NCI-H1092 (cell line): ENCODE results near the gene AIPL1.

Source experiments
- DNase-seq: peaks from one replicate; lab custom pipeline; 2025; lab: John Stamatoyannopoulos, UW

The AIPL1 gene

GRCh38 chr17:6374761-6375312 is 60.1 kb downstream of the AIPL1 start:
- no peak for DNase-seq

DNA sequence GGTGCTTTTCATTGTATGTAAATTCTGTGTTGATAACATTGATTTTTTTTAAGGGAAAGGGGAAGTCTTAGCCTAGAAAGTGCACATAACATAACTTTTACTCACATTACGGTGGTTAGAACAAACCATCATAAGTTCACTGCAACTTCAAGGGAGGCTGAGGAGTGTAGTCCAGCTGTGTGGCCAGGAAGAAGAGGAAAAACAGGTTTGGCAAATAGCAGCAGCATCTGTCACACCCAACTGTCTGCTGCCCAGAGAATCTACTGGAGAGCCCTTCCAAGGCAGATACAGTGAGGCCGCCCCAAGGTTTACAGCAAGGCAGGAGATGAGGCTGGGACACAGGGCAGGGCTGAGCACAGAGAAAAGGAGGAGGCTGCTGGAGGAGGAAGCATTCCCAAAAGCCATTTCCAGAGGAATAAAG is 60.6 kb downstream of the AIPL1 start:
- DNase-seq, result no peak
